SH-SY5Y (cell line): ENCODE data around the gene TAF1B.

Source experiments
- GATA2 ChIP-seq: IDR thresholded peaks from 2 replicates; pipeline ENCODE4 v1.6.1; 2011; ENCODE audit warnings: mild to moderate bottlenecking, low read depth, low read length
- GATA3 ChIP-seq: IDR thresholded peaks from 2 replicates; pipeline ENCODE4 v1.6.1; 2011; ENCODE audit warnings: low read depth, mild to moderate bottlenecking, low read length, moderate library complexity

TAF1B gene

DNA sequence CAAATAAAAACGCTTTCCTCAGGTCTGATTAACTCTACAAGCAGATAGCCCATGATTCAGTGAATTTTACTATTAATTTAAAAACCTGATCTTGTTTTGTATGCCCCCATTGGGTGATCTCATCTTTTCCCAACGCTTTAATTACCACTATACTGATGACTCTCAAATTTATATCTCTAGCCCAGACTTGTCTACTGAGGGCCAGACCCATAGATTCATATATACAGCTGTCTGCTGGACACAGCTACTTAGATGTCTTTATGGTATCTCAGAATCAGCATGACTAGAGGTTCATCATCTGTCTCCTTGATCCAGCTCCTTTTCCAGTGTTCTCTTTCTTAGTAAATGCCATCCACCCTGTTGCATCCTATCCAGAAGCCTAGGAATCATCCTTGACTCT, 33.8 kb downstream of the TAF1B start:
- TF ChIP-seq GATA3: no peak
- no peak for TF ChIP-seq GATA2

DNA sequence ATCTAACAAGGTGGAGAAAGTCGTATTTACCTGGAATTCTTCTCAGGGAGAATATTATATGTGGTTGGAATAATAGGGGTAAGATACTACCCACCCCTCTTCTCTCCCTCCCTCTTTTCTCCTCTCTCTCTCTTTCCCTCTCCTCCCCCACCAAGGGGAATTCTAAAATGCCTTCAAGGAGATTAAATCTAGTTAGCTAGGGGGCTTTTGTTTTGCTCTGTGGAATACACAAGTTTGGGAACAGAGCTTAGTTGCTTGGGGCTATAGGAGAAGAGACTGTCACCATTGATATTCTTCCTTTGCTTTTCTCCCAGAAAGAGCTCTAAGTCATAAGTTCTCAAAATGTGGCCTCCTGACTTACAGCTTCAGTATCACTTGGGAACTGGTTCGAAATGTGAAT, 34.5 kb downstream of the TAF1B start:
- TF ChIP-seq GATA3 (no peak), GATA2 (no peak)

DNA sequence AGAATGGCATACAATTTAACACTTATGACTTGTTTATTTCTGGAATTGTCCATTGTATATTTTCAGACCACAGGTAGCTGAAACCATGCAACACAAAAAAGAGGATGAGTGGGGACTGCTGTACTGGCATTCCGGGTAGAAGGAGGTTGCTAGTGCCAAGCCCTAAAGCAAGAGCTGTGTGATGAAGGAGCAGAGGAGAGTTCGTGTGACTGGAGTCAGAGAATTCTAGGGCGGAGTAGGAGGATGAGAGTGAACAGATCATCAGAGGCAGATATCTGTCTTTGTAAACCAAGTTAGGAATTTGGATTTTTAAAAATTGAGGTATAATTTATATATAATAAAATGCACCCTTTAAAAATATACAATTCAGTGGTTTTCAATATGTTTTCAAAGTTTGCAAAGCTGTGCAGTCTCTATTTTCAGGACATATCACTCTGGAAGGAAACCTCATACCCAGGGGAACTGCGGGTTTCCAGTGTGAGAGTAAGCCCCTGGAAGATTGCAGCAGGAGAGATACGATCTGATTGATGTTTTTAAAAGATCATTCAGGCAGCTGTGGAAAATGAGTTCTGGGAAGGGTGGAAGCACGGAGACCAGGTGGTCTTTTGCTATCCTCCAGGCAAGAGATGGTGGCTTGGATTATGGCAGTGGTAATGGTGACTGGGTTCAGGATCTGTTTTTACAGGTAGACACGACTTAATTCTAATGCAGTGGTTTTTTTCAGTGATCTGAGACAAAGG, 36.4 kb downstream of the TAF1B start:
- TF ChIP-seq GATA3 (peak; percentile 45; the same call in 1 of the 2 replicates), GATA2 (peak; percentile 71)

DNA sequence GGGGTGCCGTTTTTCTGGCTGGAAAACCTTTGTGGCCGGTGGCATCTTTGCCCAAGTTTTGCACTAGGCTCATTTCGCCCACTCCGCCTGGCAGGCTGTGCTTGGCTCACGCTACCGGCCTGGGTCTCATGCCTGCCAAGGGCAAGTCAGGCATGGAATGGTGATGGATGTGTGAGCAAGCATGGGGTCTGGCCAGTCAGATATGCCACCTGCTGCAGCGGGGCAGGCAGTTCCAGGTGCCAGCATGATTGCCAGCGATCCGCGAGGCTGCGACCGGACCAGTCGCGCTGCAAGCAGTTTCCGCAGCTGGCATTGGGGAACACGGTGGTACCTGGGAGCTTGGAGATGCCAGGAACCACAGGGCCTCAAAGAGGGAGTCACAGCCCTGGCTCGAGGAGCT, 40.6 kb downstream of the TAF1B start:
- TF ChIP-seq GATA2 (no peak), GATA3 (no peak)

GRCh38 chr2:9884436-9884835, 41.2 kb downstream of the TAF1B start:
- TF ChIP-seq GATA3: no peak
- no peak for TF ChIP-seq GATA2

- no peak for TF ChIP-seq GATA2
- no peak for TF ChIP-seq GATA3
Observed at GRCh38 chr2:9885036-9885684, 41.9 kb downstream of the TAF1B start.

DNA sequence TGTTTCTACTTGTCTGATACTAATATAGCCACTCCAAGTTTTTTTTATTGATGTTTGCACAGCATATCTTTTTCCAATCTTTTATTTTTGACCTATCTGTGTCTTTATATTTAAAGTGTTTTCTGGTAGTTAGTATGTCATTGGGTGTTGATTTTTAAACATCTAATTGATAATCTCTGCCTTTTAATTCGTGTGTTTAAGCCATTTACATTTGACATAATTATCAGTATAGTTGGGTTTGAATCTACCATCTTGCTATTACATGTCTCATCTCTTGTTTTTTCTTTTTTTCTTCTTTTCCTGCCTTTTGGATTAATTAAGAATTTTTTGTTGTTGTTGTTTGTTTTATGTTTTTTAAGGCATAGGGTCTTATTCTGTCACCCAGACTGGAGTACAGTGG, 44.2 kb downstream of the TAF1B start:
- TF ChIP-seq GATA2 (no peak), GATA3 (no peak)

DNA sequence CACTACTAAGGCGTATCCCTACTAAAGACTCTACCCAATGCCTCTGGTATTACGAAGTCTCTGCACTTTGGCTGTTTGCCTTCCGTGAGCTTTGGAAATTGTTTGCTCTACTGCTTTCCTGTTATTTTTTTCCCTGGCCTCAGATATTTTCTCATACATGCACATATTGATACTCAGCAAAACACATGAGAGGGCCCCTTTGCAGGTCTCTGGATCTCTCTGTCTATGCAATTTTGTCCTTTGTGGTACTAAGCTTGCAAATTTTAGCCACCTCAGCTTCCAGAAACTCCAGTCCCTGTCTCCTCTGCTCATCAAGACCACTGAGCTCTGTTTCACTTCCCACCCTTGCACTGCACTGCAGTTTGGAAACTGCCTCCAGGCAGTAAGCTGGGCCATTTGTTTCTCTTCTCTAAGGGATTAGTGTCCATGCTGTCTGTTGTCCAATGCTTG, 46.6 kb downstream of the TAF1B start:
- no peak for TF ChIP-seq GATA2
- no peak for TF ChIP-seq GATA3

- TF ChIP-seq GATA3 (no peak), GATA2 (no peak)
Observed at GRCh38 chr2:9892236-9892635, 49.0 kb downstream of the TAF1B start.

DNA sequence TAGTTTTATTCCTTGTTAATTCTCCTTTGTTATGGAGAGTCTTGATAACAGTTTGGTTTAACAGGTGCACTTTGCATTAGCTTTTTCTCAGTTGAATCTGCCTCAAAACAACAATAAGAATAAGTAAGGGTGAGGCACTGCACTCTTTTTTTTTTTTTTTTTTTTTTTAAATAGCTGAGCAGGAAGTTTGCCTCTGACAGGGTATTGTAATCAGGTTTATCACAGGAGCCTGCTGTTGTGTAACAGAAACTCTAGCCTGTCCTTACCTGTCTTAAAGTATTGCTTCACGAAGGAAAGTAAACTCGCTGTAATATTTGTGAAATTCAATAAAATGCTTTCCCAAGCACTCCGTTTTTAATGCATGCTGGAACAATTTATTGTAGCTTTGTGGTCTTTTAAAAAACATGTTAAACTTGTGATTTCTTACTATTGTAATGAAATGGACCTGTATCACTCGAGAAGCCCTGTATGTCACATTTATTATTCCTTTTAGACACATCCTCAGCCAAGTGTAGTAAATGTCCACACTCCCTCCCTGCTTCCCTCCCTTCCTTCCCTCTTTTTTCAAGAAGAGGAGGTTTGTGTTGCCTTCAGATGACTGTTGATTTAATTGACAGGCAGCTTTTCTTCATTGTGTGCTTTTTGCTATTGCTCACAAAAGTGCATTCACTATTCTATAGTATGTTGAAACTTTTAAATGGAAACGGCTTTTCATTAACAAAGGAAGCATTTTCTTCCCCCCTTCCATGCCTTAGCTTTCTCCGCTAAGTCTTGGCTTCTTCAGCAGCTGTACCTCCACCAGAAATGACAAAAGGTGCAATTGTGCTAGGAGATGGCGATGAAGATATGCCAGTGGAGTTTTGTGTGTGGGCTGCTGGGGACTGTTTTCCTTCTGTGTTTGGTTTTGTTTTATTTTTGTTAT, 52.7 kb downstream of the TAF1B start:
- peak; percentile 46; the same call in 1 of the 2 replicates for TF ChIP-seq GATA2
- TF ChIP-seq GATA3: no peak

DNA sequence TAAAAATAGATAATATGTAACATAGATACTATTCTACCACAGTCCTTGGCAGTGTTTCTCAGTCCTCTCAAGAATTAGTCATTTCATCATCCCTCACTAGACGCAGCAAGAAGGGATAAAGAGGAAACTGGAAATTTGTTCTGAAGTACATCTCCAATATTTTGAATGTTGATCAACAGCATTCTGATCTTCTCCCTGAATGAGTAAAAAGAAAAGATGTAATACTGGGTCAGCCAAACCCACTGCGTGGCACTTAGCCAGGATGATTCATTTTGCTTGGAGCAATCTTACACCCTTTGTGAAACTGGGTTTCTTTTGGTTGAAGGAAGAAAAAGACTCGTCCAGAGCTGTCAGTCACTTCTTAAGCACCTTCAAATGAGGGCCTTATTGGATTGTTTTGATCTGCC, 54.1 kb downstream of the TAF1B start:
- TF ChIP-seq GATA2: no peak
- TF ChIP-seq GATA3: no peak

GRCh38 chr2:9897846-9898245, 54.6 kb downstream of the TAF1B start:
- TF ChIP-seq GATA2: no peak
- TF ChIP-seq GATA3: no peak

GRCh38 chr2:9905413-9905812, 62.1 kb downstream of the TAF1B start:
- TF ChIP-seq GATA3: no peak
- TF ChIP-seq GATA2: no peak

- TF ChIP-seq GATA3 (no peak), GATA2 (no peak)
Observed at GRCh38 chr2:9907402-9907801, 64.1 kb downstream of the TAF1B start.
